ENCODE measurements around the gene NAA20.

The NAA20 gene, protein sequence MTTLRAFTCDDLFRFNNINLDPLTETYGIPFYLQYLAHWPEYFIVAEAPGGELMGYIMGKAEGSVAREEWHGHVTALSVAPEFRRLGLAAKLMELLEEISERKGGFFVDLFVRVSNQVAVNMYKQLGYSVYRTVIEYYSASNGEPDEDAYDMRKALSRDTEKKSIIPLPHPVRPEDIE

GRCh38 chr20:20017001-20017843 is at the start of gene NAA20:
TSS of gene NAA20 (plus strand) at chr20:20017362. CDS start at chr20:20017397, 35 bp downstream.
- peak; percentile 92 for DNase-seq

DNA sequence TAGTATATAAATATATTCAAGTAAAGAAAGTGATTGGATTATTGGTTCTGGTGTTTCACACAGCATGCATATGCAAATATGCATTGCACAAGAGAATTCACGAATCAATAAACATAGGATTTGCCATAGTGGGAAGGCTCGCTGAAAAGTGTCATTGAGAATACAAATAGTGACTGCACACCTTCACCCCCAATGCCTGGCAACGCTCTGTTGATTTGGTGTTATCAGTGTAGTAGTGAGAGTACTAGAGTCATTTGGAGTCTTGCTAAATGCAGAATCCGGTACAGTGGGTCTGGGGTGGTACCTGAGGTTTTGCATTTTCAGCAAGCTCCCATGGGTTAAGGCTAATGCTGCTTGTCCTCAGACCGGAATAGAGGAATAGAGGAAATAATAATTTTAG is 49.7 kb upstream of the NAA20 start:
- no peak for DNase-seq

GRCh38 chr20:19968028-19968427 is 49.1 kb upstream of the NAA20 start:
- DNase-seq: no peak

DNA sequence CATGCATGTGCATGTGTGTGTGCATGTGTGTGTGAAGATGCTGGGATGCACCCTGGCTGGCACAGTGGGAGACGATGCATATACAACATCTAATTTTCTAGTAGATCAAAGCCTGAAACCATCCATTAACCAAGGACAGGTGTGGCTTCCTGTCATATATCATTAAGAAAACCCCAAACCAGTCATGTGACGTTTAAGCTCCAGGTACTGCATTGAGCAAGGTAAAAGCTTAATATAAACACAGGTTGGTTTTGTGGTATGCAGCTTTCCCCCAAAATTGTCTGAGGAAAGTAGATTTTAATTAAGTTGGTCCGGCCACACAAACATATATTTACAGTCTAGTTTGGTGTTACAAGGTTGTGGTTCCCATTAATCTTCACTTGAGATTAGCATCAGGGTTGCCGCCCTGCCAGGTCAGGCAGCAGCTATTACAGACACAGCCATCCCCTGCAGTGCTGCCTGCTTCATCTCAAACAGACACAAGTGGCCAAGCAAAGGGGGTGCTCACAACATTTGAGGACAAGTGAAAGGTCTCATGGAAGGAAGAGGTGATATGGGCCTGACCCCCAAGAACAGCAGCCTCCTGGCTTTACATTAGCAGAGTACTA is 48.6 kb upstream of the NAA20 start:
- DNase-seq: no peak

DNA sequence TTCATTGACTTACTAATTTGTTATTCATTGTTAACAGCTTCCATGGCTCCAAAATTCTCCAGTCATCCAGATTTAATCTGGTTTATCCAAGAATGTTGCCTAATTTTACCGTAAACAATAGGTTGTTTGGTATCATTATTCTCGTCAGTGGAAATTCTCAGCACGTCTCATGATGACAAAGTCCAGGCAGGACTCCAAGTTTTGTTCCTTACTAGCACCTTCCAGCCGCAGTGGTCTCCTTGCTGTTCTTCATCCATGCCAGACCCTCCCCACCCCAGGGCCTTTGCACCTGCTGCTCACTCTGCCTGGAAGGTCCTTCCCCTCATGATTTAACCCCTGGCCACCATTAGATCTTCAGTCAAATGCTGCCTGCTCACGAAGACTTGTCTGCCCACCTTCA is 48.1 kb upstream of the NAA20 start:
- no peak for DNase-seq

DNA sequence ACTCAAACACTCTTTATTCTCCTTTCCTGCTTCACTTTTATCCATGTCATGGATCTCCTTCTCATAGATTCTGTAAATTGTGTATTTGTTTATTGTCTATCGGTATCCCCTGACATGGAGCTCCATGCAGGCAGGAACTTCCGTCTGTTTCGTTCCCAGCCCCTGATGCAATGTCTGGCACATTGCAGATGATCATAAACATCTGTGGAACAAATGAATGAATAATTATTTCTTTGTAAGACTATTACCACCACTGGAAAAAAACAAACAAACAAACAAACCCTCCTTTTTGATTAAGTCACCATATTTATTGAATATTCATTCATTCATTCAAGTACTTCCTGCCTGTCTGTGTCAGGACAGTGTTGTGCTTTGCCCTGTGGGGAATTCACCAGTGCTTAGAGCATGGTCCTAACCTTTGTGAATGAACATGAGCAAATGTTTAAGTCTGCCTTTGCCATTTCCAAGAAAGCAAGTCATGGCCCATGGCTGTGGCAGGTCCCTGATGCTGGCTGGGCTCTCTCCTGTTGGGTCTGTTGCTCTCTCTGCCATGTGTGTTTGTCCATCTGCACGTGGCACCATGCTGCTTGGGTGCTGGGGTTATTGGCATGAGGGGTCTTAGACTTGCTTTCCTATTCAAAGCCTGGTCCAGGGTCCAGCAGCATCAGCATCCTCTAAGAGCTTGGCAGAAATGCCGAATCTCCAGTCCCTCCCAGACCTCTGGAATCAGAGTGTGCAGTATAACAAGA is 47.5 kb upstream of the NAA20 start:
- DNase-seq: no peak

- no peak for DNase-seq
Measured at GRCh38 chr20:19970256-19970765, 46.9 kb upstream of the NAA20 start.

DNA sequence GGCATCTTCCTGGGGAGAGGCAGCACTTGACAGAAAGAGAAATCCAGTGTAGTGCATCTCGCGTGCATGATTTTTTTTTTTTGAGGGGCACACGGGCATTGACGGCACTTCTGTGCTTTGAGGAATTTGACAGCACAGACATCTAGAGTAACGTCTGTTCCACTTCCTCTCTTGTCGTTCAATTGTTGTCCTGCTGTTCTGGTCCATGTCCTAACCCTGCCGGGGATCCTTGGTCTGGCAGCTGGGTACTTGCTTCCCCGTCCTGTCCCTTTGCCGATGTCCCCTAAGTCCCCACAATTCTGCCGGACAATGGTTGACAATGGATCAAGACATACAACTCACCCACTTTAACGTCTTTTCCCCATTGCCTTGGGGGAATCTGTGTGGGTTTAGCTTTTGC is 46.0 kb upstream of the NAA20 start:
- DNase-seq: no peak

DNA sequence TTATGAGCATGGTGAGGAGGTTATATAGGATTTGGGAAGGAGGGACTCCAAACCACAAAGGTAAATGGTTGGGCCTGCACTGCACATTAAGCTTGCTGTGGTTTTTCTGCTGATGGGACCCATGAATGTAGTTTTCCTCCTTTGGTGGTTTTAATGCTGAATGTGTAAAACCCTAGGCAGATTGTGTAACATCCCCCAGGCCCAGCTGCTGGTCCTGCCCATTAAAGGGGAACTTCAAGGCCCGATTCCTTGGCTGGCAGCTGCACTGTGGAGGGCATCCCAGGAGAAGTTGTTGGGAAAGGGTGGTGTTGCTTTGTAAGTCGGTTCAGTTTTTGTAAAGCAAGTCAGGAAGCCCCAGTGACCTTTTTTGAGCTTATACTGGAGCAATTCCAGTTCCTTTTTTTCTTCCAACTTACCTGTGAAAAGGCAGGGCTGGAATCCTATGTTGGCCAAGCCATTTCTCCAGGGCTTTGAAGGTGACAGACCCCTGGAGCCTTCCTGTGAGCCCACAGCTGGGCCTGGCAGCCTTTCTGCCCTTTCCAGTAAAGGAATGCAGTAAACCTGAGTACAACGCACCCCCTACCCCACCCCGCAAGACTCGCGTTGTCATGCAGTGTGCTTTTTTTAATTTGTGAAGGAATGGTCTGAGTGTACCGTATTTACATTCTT is 43.1 kb upstream of the NAA20 start:
- peak; percentile 68 for DNase-seq

DNA sequence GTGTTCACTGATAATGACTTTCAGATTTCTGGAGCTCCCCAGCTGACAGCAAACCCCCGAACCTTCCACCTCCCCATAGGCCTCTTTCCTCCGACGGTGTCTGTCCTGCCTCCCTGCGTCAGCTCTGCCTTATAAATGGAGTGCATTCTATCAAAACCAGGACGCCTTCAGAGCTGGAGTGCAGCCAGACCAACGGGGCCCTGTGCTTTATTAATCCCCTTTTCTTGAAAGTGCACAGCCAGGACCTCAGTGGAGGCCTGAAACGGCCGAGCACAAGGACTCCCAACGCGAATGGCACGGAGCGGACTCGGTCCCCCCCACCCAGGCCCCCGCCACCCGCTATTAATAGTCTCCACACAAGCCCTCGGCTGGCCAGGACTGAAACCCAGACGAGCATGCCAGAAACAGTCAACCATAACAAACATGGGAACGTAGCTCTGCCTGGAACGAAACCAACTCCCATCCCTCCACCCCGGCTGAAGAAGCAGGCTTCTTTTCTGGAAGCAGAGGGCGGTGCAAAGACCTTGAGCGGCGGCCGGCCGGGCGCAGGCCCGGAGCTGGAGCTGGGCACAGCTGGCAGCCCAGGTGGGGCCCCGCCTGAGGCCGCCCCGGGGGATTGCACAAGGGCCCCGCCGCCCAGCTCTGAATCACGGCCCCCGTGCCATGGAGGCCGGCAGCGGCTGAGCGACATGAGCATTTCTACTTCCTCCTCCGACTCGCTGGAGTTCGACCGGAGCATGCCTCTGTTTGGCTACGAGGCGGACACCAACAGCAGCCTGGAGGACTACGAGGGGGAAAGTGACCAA is 42.3 kb upstream of the NAA20 start:
- peak; percentile 88 for DNase-seq

GRCh38 chr20:19975436-19975799 is 41.7 kb upstream of the NAA20 start:
- DNase-seq: peak; percentile 57

DNA sequence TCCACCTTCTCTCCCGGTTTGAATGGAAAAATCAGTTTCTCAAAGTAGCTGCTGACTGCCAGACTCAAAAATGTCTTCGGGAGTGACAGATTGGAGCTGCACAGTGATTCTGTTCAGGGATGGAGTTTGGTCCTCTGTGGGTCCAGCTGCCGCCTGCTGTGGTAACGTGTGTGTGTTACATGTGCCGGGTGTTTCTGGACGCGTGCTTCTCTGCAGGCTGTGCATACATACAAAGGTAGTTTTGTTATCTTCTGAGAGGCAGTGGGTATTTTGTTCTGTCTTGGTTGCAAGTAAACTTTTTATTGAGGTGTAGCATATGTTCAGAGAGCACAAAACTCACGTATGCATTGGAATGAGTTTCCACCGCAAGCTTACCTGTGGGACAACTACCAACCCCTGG is 41.3 kb upstream of the NAA20 start:
- peak; percentile 32 for DNase-seq

GRCh38 chr20:19976595-19977372 is 40.4 kb upstream of the NAA20 start:
- DNase-seq: peak; percentile 93

DNA sequence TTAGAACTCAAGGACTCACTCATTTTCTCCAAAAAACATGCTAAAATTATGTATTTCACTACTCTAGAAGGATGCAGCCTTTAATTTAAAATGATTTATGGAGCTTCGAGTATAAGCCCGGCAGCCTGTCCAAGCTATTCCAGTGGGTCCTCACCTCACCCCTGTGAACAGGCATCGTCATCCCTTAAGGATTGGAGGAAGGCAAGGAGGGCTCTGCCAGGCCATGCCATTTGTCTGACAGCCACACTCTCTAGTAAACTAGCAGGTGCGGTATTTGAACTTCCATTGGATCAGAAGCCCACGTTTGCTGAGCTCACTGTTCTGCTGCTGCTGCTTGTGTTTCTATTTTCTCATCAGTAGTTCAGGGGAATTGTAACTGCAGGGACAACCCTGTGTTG is 39.8 kb upstream of the NAA20 start:
- no peak for DNase-seq

- no peak for DNase-seq
Measured at GRCh38 chr20:19978511-19979210, 38.5 kb upstream of the NAA20 start.

GRCh38 chr20:19981031-19981451 is 36.1 kb upstream of the NAA20 start:
- peak; percentile 72 for DNase-seq

DNA sequence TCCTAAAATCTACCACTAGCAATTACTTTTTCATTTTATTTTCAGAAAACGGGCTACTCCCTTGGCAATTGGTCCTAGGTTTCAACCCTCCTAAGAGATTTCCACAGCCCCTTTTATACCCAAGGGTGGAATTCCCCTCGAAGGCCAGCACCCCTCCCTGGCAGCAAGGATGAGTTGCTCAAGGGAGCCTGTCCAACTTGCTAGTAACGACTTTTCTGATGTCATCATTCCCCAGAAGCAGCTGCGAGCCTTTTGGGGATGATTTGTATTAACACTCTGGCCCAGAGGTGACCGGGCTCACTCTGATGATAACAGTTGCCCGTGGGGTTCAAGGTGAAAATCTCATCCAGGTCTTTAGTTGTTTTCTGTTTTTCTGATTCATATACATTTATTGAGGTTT is 30.7 kb upstream of the NAA20 start:
- DNase-seq: peak; percentile 88

GRCh38 chr20:19987046-19987445 is 30.1 kb upstream of the NAA20 start:
- DNase-seq: no peak

DNA sequence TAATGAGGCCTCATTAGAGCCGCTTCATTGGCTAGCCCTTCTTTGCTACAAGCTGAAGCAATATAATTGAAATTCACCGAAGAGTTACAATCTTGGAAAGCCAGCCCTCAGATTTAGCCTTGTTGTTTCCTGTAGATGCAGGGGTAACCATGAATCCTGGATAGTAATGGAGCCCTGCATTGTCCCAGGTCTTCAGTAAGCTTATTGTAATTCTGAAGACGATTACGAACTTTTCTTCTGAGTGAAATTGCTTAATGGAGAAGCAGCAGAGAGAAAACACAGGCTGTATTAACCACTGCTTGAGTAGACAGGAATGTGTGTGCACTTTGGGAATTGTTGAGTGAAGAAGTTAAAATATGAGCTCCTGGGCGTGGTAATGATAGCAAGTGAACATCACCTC is 26.3 kb upstream of the NAA20 start:
- DNase-seq: no peak

GRCh38 chr20:19991308-19991707 is 25.9 kb upstream of the NAA20 start:
- DNase-seq: no peak
